Activated B cell treated with CpG ODN at 0.5 μM for 24 hours (primary cell): ENCODE results near the gene PARP4. TPM values are rescaled to one million over a fixed set of nuclear protein-coding genes. Genes with fewer than 3 reads are reported as not detected.
"Not testable (repeated sequence)": the region's sequence is repeated elsewhere in the genome, so short reads cannot be mapped to it uniquely, and the experiment has no call there.

Experiments used
- ATAC-seq: fragments of 200-7000 bp; cut with Tn5 transposase; one replicate; pipeline ENCODE4 v1.10.0; 2021; ENCODE audit warnings: low read depth, mild to moderate bottlenecking, moderate library complexity
- CTCF ChIA-PET: fragments of 350-600 bp; sonication (Branson Sonifier 250); formaldehyde crosslinking; loops from one replicate; lab custom pipeline; 2021; ENCODE audit warnings: antibody characterized with exemption; lab: Charles Lee
- POLR2A ChIA-PET: fragments of 350-600 bp; sonication (Branson Sonifier 250); formaldehyde crosslinking; loops from one replicate; lab custom pipeline; 2021; ENCODE audit warnings: antibody characterized with exemption; lab: Charles Lee
- DNase-seq: peaks from one replicate; pipeline ENCODE4 v3.0.0; 2022
- H3K27ac Mint-ChIP-seq: one replicate; pipeline ENCODE4 v1.8.0; 2020; ENCODE audit warnings: mixed read lengths
- H3K27me3 Mint-ChIP-seq: one replicate; pipeline ENCODE4 v1.8.0; 2021; ENCODE audit warnings: mixed read lengths
- H3K36me3 Mint-ChIP-seq: one replicate; pipeline ENCODE4 v1.8.0; 2021; ENCODE audit warnings: low read depth, mixed read lengths
- H3K4me1 Mint-ChIP-seq: one replicate; pipeline ENCODE4 v1.8.0; 2021; ENCODE audit warnings: mixed read lengths
- H3K4me3 Mint-ChIP-seq: one replicate; pipeline ENCODE4 v1.8.0; 2020; ENCODE audit warnings: mild to moderate bottlenecking, mixed read lengths
- H3K9me3 Mint-ChIP-seq: one replicate; pipeline ENCODE4 v1.8.0; 2020; ENCODE audit warnings: mixed read lengths
- intact Hi-C: fragments of 100-400 bp; cut with micrococcal nuclease; formaldehyde crosslinking; loops from one replicate; pipeline ENCODE4 v1.15.1; 2024
- total RNA-seq: library from RNA; stranded (reverse); gene quantifications from 2 replicates; pipeline ENCODE4 v1.2.3, GENCODE V29; 2022
- TF ChIP-seq, protein P1 (sequence below): fragments of 200-600 bp; IDR thresholded peaks from one replicate; pipeline ENCODE4 v1.8.0; 2022; ENCODE audit warnings: antibody characterized with exemption, mild to moderate bottlenecking

The PARP4 gene
- total RNA-seq, 1 donor from 2014 or later = 56.7 TPM

DNA sequence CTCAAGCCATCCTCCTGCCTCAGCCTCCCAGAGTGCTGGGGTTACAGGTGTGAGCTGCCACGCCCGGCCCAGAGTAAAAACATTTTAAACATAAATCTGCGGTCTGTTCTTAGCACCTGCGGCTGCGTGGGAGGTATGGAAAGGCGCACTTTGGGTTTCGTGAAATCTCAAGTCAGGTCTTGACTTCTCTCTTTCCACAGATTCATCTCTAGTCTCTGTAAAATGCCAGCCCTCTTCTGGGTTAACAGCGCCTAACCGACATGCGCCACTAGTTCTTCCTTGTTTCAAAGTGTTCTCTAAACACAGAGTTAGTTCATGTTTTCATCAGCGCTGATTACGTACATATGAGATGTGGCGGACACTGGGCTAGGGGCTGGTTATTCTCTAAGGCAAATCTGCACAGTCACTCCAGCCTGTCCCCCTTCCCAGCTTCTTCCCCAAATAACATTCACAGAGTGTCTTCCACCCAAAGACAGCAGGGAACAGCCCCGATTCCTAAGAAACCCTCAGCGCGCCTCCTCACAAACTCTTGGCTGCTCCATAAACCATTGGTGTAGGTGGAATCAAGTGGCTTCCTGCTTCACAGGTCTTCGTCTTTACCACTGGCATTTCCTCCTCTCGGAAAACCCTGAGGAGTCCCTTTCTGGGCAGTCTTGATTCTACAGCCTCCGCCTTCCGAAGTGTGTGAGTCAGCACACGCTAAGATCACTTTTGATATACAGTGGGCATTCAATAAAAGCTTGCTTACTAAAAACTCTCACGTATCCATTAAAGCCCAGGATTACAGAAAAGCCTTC lies 1.4 kb downstream of the PARP4 start:
- H3K4me1 Mint-ChIP-seq = peaks cover 24% of the 10 kb centered on the region
- ChIA-PET POLR2A (no interaction called here), CTCF (no interaction called here)
- intact Hi-C loops = loop anchor here (5.0 kb wide), 3 partner anchors 46 to 791 kb away; partner anchors contain the start of genes NUP58 and SPATA13
- TF ChIP-seq, protein P1, sequence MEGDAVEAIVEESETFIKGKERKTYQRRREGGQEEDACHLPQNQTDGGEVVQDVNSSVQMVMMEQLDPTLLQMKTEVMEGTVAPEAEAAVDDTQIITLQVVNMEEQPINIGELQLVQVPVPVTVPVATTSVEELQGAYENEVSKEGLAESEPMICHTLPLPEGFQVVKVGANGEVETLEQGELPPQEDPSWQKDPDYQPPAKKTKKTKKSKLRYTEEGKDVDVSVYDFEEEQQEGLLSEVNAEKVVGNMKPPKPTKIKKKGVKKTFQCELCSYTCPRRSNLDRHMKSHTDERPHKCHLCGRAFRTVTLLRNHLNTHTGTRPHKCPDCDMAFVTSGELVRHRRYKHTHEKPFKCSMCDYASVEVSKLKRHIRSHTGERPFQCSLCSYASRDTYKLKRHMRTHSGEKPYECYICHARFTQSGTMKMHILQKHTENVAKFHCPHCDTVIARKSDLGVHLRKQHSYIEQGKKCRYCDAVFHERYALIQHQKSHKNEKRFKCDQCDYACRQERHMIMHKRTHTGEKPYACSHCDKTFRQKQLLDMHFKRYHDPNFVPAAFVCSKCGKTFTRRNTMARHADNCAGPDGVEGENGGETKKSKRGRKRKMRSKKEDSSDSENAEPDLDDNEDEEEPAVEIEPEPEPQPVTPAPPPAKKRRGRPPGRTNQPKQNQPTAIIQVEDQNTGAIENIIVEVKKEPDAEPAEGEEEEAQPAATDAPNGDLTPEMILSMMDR = no peak
- H3K4me3 Mint-ChIP-seq = peak overlapping the region; percentile 92
- H3K27ac Mint-ChIP-seq = peak overlapping the region; percentile 88
- peak; percentile 49 for ATAC-seq
- H3K36me3 Mint-ChIP-seq = peaks cover 28% of the 10 kb centered on the region
- H3K27me3 Mint-ChIP-seq = no peaks in the 10 kb centered on the region
- H3K9me3 Mint-ChIP-seq = no peaks in the 10 kb centered on the region
- peak; percentile 27 for DNase-seq

DNA sequence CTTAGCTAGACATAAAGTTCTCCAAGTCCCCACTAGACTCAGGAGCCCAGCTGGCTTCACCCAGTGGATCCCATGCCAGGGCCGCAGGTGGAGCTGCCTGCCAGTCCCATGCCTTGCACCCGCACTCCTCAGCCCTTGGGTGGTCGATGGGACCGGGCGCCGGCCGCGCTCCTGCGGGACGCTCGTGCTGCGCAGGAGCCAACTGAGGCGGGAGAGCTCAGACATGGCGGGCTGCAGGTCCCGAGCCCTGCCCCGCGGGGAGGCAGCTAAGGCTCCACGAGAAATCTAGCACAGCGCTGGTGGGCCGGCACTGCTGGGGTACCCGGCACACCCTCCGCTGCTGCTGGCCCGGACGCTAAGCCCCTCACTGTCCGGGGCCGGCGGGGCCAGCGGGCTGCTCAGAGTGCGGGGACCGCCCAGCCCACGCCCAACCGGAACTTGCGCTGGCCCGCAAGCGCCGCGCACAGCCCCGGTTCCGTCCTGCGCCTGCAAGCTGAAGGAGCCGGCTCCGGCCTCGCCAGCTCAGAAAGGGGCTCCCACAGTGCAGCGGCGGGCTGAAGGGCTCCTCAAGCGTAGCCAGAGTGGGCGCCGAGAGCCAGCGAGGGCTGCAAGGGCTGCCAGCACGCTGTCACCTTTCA lies 5.8 kb downstream of the PARP4 start:
- DNase-seq = no peak
- Mint-ChIP-seq H3K27ac (no peak overlapping the region), H3K27me3 (no peaks in the 10 kb centered on the region), H3K4me3 (no peak overlapping the region), H3K36me3 (peaks cover 45% of the 10 kb centered on the region), H3K9me3 (no peaks in the 10 kb centered on the region), H3K4me1 (peaks cover 13% of the 10 kb centered on the region)
- CTCF ChIA-PET = no interaction called here
- TF ChIP-seq, protein P1 = no peak
- no peak for ATAC-seq
- POLR2A ChIA-PET = no interaction called here
- intact Hi-C loops = no loop called here

DNA sequence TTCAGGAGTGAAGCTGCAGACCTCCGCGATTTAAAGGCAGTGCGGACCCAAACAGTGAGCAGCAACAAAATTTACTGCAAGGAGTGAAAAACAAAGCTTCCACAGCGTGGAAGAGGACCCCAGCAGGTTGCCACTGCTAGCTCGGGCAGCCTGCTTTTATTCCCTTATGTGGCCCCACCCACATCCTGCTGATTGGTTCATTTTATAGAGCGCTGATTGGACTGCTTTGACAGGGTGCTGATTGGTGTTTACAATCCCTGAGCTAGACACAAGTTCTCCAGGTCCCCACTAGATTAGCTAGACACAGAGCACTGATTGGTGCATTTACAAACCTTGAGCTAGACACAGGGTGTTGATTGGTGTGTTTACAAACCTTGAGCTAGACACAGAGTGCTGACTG lies 6.3 kb downstream of the PARP4 start:
- ATAC-seq, H3K4me1 Mint-ChIP-seq, POLR2A ChIA-PET, DNase-seq, H3K4me3 Mint-ChIP-seq, H3K27me3 Mint-ChIP-seq, H3K27ac Mint-ChIP-seq, intact Hi-C loops, H3K9me3 Mint-ChIP-seq, CTCF ChIA-PET: not testable (repeated sequence)
- peaks cover 45% of the 10 kb centered on the region for H3K36me3 Mint-ChIP-seq

DNA sequence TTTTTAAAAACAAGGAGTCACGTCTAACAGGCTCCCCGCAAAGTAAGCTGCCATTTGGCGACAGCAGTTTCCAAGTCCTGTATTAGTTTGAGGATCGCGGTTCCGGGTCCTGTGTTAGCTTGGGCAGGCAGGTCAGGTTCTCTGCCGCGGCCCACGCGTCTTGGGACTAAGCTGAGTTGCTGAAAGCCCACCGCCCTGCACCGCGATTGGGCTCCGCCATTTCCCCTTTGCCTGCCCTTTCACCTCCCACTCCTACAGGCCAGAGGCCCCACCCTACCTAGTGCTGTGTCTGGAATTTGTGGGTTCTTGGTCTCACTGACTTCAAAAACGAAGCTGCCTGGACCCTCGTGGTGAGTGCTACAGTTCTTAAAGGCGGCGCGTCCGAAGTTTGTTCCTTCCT lies 6.8 kb downstream of the PARP4 start:
- H3K4me1 Mint-ChIP-seq = peaks cover 2% of the 10 kb centered on the region
- no peak for ATAC-seq
- TF ChIP-seq, protein P1 = no peak
- POLR2A ChIA-PET = no interaction called here
- H3K9me3 Mint-ChIP-seq = no peaks in the 10 kb centered on the region
- intact Hi-C loops = no loop called here
- DNase-seq = no peak
- peaks cover 47% of the 10 kb centered on the region for H3K36me3 Mint-ChIP-seq
- H3K4me3 Mint-ChIP-seq = no peak overlapping the region
- no peaks in the 10 kb centered on the region for H3K27me3 Mint-ChIP-seq
- CTCF ChIA-PET = no interaction called here
- no peak overlapping the region for H3K27ac Mint-ChIP-seq

DNA sequence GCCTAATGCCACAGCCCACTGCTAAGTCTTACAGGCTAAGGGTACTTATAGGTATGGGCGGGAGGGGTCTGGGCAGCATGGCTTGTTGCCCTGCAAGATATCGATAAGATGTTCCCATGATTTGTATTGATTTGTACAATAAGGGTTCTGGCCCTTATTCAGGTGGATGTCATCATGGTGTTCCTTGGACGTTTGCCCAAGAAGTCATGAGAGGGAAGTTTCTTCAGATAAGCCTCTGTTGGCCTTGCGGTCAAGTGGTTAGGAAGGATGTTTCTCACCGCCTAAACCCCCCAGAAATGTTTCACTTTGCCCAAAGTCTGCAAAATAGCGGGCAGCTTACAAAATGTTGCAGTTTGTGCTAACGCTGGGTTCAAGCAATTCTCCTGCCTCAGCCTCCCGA lies 7.3 kb downstream of the PARP4 start:
- no peak for DNase-seq
- no peaks in the 10 kb centered on the region for H3K27me3 Mint-ChIP-seq
- ChIA-PET POLR2A (no interaction called here), CTCF (no interaction called here)
- no peak overlapping the region for H3K27ac Mint-ChIP-seq
- H3K4me3 Mint-ChIP-seq = no peak overlapping the region
- H3K36me3 Mint-ChIP-seq = peaks cover 50% of the 10 kb centered on the region
- no peaks in the 10 kb centered on the region for H3K9me3 Mint-ChIP-seq
- intact Hi-C loops = no loop called here
- TF ChIP-seq, protein P1 = no peak
- ATAC-seq = no peak
- no peaks in the 10 kb centered on the region for H3K4me1 Mint-ChIP-seq
